ENCODE measurements around the gene TSEN2.

TSEN2 gene

GRCh38 chr3:12557473-12558100, 73.3 kb downstream of the TSEN2 start:
- DNase-seq: peak; percentile 48 to 55

- no peak for DNase-seq
These were observed 74.4 kb downstream of the TSEN2 start for GRCh38 chr3:12558706-12559105.

GRCh38 chr3:12559520-12559919, 75.2 kb downstream of the TSEN2 start:
- no peak for DNase-seq

- peak; percentile 43 to 60 for DNase-seq
These were observed 76.4 kb downstream of the TSEN2 start for GRCh38 chr3:12560505-12561190.

- no peak for DNase-seq
These were observed 77.1 kb downstream of the TSEN2 start for GRCh38 chr3:12561397-12561796.

- no peak for DNase-seq
These were observed 78.2 kb downstream of the TSEN2 start for GRCh38 chr3:12562451-12562850.

- DNase-seq: no peak
These were observed 82.7 kb downstream of the TSEN2 start for GRCh38 chr3:12566976-12567375.

GRCh38 chr3:12568747-12569146, 84.5 kb downstream of the TSEN2 start:
- no peak for DNase-seq

GRCh38 chr3:12569836-12570235, 85.6 kb downstream of the TSEN2 start:
- no peak for DNase-seq

GRCh38 chr3:12571986-12572385, 87.7 kb downstream of the TSEN2 start:
- no peak for DNase-seq

- no peak for DNase-seq
These were observed 89.9 kb downstream of the TSEN2 start for GRCh38 chr3:12574131-12574530.

- no peak for DNase-seq
These were observed 90.4 kb downstream of the TSEN2 start for GRCh38 chr3:12574661-12575060.

GRCh38 chr3:12577379-12577778, 93.1 kb downstream of the TSEN2 start:
- DNase-seq: no peak

- no peak for DNase-seq
These were observed 94.5 kb downstream of the TSEN2 start for GRCh38 chr3:12578742-12579141.

GRCh38 chr3:12579456-12579855, 95.2 kb downstream of the TSEN2 start:
- DNase-seq: no peak

- DNase-seq: peak; percentile 49 to 87
These were observed 95.6 kb downstream of the TSEN2 start for GRCh38 chr3:12579905-12580304.

- no peak for DNase-seq
These were observed 98.5 kb downstream of the TSEN2 start for GRCh38 chr3:12582730-12583129.

All from inflammatory macrophage treated with lipopolysaccharide for 1 hour (primary cell).